HG02884 (cell line): ENCODE results near the gene GYPC.
A peak's percentile ranks its signal among the peaks of the same experiment; 100 is the strongest.
"Not testable (repeated sequence)": the region's sequence is repeated elsewhere in the genome, so short reads cannot be mapped to it uniquely, and the experiment has no call there.

Source experiments
- ATAC-seq: cut with Tn5 transposase; IDR thresholded peaks from one replicate; pipeline ENCODE4 v1.9.1; 2021; ENCODE audit warnings: mild to moderate bottlenecking, moderate library complexity; ENCODE audit not compliant: unreplicated experiment

Gene GYPC

DNA sequence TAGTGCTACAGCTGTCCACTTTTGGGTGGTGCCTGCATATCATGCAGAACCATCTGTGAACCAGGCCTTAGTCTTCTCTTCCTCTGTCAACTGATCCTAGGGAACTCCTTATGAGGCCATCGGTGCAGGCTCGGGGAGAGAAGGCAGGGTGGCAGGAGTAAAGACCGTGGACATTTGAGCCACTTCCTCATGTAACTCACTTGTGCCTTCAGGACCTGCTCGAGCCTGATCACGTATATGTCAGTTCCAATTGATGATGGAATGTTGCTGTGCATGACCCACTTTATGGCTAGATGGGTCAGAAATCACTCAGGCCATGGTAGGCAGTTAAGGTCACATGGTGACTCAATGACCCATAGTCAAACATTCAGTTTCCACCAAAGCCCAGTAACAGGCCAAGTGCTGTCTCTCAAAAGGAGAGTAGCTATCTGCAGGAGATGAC is 7.6 kb upstream of the GYPC start:
- not testable (repeated sequence) for ATAC-seq

DNA sequence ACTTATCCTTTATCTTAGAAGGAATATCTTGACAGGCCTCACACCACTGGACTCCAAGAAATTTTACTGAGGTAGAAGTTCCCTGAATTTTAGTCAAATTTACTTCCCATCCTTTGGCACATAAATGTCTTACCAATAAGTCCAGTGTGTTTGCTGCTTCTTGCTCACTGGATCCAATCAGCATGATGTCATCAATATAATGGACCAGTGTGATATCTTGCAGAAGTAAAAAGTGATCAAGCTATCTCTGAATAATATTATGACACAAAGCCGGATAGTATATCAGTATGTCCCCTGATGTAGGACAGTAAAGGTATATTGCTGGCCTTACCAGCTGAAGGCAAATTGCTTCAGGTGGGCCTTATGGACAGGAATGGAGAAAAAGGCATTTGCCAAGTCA is 6.9 kb upstream of the GYPC start:
- no peak for ATAC-seq

DNA sequence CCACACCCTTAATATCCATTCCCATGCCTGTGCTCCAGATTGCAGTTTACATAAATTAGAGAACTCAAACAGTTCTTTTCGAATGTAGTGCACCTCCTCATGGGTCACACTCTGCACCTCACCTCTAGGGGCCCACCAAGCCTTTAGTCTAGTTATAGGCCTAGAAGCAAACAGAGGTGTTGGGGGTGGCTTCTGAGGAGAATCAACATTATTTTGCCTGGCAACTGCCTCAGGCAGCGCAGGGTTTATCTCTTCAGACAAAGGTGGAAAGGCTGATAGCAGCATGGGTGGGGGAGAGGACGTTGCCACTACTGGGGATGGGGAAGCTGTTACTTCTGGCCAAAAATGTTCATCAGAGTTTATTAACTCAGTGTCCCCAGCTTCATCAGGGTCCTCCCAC is 5.0 kb upstream of the GYPC start:
- no peak for ATAC-seq

DNA sequence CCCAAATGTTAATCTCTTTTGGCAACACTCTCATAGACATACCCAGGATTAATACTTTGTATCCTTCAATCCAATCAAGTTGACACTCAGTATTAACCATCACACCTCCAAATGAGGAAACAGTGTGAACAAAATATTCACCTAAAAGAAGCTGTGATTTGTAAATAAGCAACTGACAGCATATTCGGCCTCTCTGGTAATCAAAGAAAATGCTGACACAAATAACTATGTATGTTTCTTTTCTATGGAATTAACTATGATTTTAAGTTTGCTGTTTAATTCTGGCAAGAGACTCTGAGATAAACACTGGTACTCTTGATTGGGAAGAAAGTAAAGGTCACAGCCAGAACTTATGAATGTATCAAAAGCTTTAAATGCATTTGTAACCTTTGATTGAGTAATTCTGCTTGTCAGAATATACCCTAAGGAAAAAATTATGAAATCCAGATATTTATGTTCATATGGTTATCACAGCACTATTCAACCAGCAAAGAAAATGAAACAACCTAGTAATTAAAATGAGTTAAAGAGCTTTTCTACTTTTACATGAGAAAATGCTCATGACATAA is 3.6 kb upstream of the GYPC start:
- ATAC-seq = no peak

DNA sequence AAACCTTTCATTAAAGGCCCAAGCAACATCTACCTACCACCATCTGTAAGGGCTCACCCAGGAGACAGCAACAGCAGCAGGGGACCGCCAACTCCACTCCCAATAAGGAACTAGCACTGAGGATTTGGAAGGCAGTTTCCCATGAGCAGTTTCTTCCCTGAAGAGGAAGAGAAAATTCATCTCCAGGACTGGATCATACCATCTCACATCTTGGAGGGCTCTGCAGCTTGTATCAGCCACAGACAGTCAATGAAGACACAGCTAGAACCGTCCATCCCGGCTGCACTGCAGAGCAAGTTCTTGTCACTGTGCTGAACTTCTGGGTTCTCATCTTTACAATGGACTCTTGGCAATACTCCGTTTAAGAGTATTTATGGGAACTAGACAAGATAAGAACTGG is 2.8 kb upstream of the GYPC start:
- ATAC-seq = no peak

DNA sequence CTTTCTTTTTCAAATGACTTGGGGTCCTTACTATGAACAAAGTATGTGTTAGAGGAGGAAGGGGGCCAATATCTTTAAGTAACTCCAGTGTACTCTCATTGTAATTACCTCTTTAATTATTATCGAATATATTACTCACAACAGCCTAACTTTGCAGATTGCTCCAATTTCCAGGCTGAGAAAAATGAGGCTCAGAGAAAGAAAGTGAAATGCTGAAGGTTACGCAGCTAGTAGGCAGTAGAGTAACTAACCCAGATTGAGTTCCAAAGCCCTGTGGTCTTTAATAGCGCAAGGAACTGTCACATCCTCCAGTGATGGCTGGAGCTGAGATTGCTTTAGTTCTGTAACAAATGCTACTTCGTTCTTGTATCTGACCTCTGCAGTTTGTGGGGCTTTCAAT is 2.2 kb upstream of the GYPC start:
- ATAC-seq = no peak

DNA sequence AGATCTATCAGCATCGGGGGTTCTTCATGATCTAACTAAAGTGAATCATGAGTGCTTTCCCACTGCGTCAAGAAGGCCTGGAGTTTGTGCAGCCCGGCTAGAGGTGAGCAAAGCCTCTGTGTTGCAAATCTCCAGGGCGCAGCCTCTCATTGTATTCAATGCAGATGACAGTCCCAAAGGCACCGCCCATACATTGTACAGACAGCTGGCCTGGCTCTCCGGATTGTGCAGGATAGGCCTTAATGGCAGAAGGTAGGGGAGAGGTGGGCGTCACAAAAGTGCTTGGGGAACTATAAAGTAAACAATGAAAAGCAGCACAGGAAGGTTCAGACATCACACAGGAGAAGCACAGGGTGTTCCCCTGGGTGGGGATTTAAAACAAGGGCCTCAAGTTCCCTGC is 907 bp upstream of the GYPC start:
- no peak for ATAC-seq

DNA sequence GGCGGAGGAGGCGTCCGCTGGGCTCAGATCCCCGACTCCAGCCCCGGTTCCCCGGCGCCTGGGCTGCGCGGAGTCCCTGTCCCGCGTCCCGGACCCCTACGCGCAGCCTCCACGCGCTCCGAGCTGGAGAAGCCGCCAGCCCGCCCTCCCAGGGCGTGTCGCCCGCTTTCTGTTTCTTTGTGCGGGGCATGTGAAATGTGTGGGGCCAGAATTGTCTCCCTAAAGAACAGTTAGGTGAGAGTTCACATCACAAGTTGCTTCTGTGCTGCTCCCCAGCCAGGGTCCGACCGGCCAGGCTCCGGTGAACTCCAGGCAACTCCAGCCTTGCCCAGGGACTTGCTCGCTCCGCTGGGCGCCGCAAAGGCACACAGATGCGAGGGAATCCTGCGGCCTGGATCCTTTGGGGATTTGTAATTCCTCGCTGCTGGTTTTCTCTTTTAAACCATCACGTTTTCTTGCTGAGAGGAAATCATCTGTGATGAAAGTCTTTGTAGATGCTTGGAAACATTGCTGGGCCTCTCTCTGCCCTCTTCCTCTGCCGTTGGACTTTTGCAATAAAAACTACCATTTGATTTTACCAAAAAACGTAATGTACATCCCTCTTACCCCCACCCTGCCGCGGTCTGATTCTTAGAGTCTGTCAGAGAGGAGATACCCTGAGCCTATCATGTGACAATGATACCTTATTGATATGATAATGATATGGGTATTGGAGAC is 631 bp downstream of the GYPC start:
- ATAC-seq = peak; percentile 21

DNA sequence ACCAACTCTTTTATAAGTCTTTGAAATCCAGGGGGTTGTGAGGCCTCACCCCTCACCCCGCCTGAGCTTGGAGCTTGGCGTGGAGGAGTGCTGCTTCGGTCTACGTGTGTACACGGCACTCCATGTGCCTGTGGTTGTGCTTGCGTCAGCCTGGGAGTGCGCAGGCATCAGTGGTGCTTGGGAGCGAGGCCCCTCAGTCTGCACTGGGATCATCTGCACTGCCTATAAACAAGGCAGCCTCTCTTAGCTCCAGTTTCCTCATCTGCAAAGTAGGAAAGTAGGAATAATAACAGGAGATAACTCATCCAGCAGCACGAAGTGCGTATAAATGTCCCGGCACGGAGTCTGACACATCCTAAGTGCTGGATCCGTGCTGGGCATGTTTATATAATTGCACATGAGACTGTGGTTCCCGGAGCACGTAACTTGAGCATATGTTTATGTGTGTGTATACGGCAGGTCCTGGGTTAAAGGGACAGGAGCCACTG is 1.2 kb downstream of the GYPC start:
- ATAC-seq = peak; percentile 20

DNA sequence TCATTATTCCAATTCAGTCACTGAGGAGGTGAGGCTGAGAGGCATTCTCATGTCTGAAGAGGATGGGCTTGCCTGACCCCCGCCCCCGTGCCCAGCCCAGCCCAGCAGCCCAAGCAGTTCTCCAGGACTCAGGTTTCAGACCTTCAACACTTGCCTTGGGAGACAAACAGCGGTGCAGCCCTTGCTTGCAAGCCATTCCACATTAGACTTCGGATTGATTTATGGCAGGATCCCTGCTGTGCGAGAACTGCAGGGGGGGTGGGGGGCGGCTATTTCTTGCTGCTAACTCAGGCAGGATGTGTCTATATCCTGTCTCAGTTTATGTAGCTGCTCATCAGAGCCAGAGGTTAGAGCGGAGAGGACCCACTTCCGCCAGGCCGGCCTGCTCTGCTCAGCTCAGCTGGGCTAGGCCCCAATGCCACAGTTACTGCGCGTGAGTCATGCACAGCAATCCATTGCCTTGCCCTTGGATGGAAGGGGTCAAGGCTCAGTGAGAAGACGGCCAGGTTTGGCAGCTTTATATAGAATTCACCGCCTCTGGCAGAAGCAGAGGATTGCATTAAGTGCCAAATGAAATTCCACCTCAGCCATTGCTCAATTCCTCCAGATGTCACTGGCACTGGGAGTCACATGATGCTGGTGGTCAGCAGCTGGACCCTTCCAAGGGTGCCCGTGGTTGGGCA is 1.8 kb downstream of the GYPC start:
- ATAC-seq = peak; percentile 47

DNA sequence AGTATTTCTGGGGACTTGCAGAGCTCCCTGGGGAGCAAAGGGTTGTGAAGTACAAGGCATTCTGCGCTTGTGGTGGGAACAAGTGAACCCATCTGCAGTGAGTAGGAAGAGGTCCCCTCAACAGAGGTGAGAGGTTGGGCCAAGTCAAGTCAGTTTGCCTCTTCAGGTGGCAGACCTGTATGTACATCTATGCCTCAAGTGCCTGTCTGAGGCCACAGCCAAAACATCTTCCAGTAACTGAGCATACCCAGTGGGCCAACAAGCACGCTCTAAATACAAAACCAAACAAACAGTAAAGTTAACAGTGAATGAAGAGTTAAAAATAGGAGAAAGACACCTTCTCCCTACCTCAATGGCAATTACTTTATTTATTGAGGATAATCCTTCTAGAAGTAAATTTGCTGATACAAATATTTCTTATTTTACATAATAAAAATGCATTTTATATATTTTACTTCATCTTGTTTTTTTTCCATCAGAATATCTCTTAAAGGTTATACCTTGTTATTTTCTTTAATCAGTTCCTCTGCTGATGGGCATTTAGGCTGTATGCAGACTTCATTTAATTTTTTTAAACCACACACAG is 2.5 kb downstream of the GYPC start:
- ATAC-seq = no peak

DNA sequence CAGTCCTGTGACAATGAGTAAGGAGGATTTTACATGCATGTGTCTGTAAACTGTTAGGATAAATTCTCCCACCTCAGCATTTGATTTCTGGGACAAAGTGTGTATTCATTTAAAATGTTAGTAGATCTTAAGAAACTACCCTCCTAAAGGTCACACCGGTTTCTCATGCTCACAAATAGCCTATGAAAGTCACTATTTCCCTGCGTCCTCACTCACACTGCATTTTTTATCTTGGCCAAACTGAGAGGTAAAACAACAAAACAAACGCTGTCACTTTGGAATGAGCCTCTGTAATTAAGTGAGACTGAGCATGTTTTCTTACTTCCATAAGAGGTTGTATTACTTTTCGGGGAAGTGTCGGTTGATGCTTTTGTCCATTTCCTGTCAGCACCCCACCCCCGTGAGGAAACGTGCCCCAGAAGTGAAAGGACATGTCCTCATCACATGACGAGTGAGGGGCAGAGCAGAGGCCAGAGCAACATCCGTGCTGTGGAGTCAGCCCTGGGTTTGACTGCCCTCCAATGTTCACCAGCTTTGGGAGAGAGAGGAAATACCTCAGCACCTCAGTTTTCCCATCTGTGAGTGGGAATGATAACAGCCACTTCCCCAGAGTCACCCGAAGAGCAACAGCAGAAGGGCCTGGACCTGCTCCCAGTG is 3.1 kb downstream of the GYPC start:
- ATAC-seq = peak; percentile 32

DNA sequence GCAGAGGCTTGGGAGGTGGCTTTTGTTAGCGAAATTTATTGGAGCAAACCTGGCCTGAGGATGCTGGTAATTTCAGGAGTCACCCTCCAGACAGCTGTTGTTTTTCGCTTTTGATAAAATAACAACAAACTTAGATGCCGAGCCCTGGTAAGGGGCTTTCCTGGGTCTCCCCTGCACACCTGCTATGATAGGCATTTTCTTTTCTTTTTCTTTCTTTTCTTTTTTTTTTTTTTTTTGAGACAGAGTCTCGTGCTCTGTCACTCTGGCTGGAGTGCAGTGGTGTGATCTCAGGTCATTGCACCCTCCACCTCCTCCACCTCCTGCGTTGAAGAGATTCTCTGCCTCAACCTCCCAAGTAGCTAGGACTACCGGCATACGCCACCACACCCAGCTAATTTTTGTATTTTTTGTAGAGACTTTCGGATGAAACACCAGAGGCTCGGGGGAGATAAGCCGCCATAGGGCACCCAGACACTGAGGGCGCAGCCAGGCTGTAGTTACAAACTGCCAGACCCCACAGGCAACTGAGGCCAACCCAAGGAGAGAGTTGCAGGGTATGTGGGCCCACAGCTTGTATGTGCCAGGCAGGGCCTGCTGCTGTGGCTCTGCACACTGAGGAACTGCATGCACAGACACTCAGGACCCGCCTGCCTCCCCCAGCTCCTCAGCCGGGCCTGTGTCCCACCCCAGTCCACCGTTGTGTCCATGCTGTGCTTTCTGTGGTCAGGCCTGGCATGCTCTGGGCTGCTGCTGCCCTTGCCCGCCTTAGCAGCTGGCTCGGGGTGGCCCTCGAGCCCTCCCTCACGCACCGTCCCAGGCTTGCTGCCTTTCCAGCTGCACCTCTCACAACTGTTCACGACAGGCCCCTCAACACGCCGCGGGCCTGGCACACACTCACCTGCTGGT is 3.9 kb downstream of the GYPC start:
- ATAC-seq = no peak

DNA sequence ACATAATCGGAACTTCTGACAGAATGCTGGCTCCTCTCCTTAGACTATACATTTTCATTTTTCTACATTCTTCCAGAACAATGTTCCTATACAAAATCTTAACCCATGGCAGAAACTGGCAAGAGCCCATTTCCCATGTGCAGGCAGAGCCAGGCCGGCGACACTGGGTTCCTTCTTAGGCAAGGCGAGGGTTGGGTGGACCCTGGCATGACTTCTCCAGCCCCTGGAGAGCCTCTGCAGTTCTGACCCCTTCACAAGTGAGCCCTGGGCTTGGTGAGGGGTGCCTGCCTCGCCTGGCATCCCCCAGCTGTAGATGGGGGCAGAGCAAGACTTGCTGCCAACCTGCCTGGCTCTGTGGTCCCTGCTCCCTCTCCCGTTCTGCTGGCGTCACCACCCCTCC is 5.0 kb downstream of the GYPC start:
- no peak for ATAC-seq

DNA sequence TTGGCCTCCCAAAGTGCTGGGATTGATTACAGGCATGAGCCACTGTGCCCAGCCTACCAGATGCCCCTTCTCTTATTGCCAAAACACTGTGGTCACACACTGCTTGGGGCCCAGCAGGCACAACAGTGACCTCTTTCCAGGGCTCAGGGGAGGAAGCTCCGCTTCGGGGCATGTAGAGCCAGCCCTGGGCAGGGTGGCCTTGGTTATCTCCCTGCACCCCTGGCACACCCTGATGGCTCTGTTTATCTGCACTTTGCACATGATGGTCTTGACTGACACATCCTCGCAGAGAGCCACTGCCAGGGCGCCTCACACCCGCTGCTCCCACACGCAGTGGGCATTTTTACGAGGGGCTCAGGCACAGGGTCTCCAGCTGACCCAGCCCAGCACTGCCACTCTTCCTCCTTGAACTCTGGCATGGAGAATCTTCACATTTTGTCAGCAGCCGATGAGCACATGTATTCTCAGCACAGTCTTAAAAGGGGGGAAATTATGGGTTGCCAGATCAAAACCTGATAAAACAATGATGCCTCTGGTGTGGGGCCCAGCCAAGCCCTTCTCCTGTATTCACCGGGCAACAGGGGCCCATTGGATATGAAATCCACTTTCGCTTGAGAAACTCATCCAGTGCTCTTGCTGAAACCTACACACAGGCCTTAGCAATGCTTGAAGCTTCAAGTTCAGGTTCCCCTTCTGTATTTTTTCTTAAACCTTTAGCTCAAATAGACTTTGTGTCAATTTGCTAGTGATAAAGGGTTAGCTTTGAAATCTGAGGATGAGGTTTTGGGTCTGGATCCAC is 5.9 kb downstream of the GYPC start:
- ATAC-seq = no peak

DNA sequence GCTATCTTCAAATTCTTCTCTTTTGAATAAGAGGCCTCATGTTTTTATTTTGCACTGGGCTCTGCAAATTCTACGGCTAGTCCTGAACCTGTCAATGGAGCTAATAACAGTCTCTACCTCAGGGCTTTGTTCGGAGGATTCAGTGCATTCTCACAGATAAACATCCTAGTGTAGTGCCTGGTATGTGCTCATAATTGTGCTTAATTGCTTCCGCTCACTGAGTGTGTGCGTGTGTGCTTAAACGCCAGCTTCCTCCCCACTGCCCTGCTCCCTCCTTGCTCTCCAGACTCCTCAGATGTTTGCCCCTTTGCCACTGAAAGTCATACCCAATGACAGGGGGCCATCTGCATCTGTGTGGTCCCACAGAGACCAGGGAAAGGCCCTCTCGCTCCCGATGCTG is 6.7 kb downstream of the GYPC start:
- no peak for ATAC-seq

DNA sequence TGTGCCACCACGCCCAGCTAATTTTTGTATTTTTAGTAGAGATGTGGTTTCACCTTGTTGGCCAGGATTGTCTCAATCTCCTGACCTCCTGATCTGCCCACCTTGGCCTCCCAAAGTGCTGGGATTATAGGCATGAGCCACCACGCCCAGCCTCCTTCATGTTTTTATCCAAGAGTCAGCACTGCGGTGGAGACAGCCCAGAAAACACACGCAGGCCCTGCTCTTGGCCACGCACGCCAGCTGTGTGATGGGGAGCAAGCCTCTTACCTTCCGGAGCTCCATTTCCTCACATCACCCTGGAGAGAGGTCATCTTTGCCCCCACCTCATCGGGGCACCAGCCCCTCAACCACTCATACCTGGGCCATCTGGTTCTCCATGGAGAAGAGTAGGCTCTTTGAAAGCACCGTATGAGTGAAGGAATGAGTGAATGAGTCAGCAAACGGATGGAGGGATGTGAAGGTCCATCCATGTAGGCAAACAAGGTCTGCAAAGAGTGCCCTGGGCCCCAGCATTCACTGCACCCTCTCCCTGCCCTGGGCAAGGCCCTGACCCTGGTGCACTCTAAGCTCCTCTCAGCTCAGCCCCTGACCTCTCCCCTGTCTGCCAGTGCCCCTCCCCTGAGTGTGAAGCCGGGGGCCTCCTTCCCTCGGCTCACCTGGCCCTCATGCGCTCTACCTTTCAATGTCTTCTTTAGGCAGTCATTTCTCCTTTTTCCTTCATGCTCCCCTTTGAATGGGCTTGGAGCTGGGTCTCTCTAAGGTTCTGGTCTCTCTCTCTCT is 7.4 kb downstream of the GYPC start:
- no peak for ATAC-seq

DNA sequence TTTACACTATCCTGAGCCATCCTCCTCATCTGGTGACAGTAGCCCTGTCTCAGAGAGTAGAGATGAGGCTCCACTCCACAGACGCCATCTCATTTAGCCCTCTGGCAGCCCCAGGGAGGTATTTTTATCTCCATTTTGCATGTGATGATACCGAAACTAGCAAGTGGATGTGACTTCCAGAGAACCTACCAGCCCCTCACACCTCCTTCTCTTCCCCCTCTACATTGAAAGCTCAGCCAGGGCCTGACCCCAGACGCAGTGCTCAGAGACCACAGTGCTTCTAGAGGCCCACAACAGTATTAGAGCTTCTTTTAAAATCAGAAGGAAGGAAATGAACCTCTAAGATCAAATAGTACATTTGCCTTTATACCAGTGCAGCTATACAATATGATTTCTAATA is 8.3 kb downstream of the GYPC start:
- peak; percentile 68 for ATAC-seq

DNA sequence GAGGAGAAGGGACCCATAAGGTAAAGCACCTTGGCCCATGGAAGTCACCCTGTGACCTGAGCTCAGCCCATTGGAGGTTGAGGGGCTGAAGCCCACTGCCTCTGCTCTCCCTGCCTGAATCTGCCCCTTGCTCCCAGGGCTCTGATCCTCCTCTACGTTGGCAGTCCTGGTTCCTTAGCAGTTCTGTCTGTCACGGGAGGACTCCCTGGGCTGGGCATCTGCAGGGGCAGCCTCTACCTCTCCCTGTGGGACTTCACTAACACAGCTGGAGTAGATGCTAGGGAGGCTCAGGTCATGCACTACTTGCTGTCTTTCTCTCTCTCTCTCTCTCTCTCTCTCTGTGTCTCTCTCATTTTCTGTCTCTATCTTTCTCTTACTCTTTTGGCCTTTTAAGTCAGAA is 8.7 kb downstream of the GYPC start:
- peak; percentile 25 for ATAC-seq
